H1 (cell line): ENCODE data around the gene CACNA1B. TPM values are rescaled to one million over a fixed set of nuclear protein-coding genes. Genes with fewer than 3 reads are reported as not detected.

ENCODE experiments used
- CTCF ChIA-PET: fragments of 300-600 bp; sonication (Branson Sonifier 250); formaldehyde crosslinking; loops from one replicate; lab custom pipeline; 2021; ENCODE audit not compliant: partially characterized antibody; lab: Charles Lee
- POLR2A ChIA-PET: fragments of 300-600 bp; sonication (Branson Sonifier 250); formaldehyde crosslinking; loops from one replicate; lab custom pipeline; 2021; ENCODE audit warnings: inconsistent platforms; ENCODE audit not compliant: partially characterized antibody; lab: Charles Lee
- DNase-seq, 2 experiments: peaks; one replicate each; pipeline versions ENCODE4 v3.0.0 to v3.0.0-alpha.2; 2010 to 2022; ENCODE audit warnings: low spot score in 2 of 2, low read depth in 1 of 2, mixed read lengths in 1 of 2
- FAIRE-seq: peaks from 2 replicates; lab custom pipeline; 2011; peaks lifted over from hg19 to GRCh38; lab: Jason Lieb, UNC
- H2AFZ ChIP-seq: 2 replicates; pipeline ENCODE4 v1.8.1; 2012; ENCODE audit warnings: low read length, inconsistent platforms
- H2AK5ac ChIP-seq: 2 replicates; pipeline ENCODE4 v1.6.1; 2013; ENCODE audit warnings: low read depth, low read length
- H2BK120ac ChIP-seq: replicated peaks from 2 replicates; pipeline ENCODE3; 2013; ENCODE audit warnings: low read depth, low read length, inconsistent platforms
- H2BK12ac ChIP-seq: 2 replicates; pipeline ENCODE4 v1.6.1; 2013; ENCODE audit warnings: low read depth, low read length
- H2BK15ac ChIP-seq: 2 replicates; pipeline ENCODE4 v1.6.1; 2013; ENCODE audit warnings: low read length
- H2BK20ac ChIP-seq: 2 replicates; pipeline ENCODE4 v1.6.1; 2013; ENCODE audit warnings: low read length
- H2BK5ac ChIP-seq: 2 replicates; pipeline ENCODE4 v1.6.1; 2013; ENCODE audit warnings: low read depth, low read length
- H3K14ac ChIP-seq: 2 replicates; pipeline ENCODE4 v1.6.1; 2013; ENCODE audit warnings: inconsistent platforms; ENCODE audit not compliant: insufficient read length
- H3K18ac ChIP-seq: 2 replicates; pipeline ENCODE4 v1.6.1; 2013; ENCODE audit warnings: low read length; ENCODE audit errors: extremely low read depth
- H3K23ac ChIP-seq: 2 replicates; pipeline ENCODE4 v1.6.1; 2013; ENCODE audit warnings: inconsistent platforms; ENCODE audit not compliant: insufficient read length
- H3K23me2 ChIP-seq: 2 replicates; pipeline ENCODE4 v1.6.1; 2013; ENCODE audit warnings: low read depth, low read length
- H3K27ac ChIP-seq: 2 replicates; pipeline ENCODE4 v1.6.1; 2011; ENCODE audit warnings: low read depth, low read length, inconsistent platforms
- H3K27me3 ChIP-seq, 4 experiments: replicated peaks in 1 of 4; 1 replicate in 1 of 4; 2 replicates in 3 of 4; pipeline versions ENCODE4 v1.6.1 to v1.8.1; 2011 to 2013; ENCODE audit warnings: low read length in 3 of 4, mild to moderate bottlenecking in 3 of 4, inconsistent platforms in 2 of 4, mixed read lengths in 2 of 4, moderate library complexity in 1 of 4; ENCODE audit not compliant: control insufficient read depth in 3 of 4, insufficient read depth in 3 of 4; ENCODE audit errors: extremely low read depth in 1 of 4
- H3K36me3 ChIP-seq, 4 experiments: 2 replicates each; pipeline versions ENCODE4 v1.6.1 to v1.8.1; 2011 to 2013; ENCODE audit warnings: mild to moderate bottlenecking in 4 of 4, low read length in 3 of 4, moderate library complexity in 2 of 4, control low read depth in 1 of 4, inconsistent platforms in 1 of 4; ENCODE audit not compliant: insufficient read depth in 4 of 4, control insufficient read depth in 2 of 4
- H3K4ac ChIP-seq: replicated peaks from 2 replicates; pipeline ENCODE3; 2013; ENCODE audit warnings: low read length, low read depth, mixed read lengths, inconsistent platforms; ENCODE audit not compliant: insufficient read length
- H3K4me1 ChIP-seq, 4 experiments: replicated peaks in 1 of 4; 1 replicate in 1 of 4; 2 replicates in 3 of 4; pipeline versions ENCODE4 v1.6.1 to v1.8.1; 2011 to 2013; ENCODE audit warnings: low read length in 3 of 4, inconsistent platforms in 2 of 4, mixed read lengths in 1 of 4; ENCODE audit not compliant: insufficient read depth in 4 of 4, control insufficient read depth in 3 of 4
- H3K4me2 ChIP-seq, 2 experiments: 2 replicates each; pipeline versions ENCODE4 v1.6.1 to v1.8.1; 2011 to 2013; ENCODE audit warnings: low read depth in 2 of 2, low read length in 2 of 2, control low read depth in 1 of 2, inconsistent platforms in 1 of 2, mild to moderate bottlenecking in 1 of 2; ENCODE audit not compliant: insufficient read depth in 1 of 2
- H3K4me3 ChIP-seq, 4 experiments: fragments of 200-600, 300-600 bp in 1 of 4; sonication (generic), shearing (Covaris generic), sonication (Bioruptor Twin) in 1 of 4; 2 replicates each; pipeline versions ENCODE4 v1.5.1 to v1.8.1; 2011 to 2016; ENCODE audit warnings: low read length in 4 of 4, low read depth in 3 of 4, control low read depth in 2 of 4, inconsistent platforms in 2 of 4, mild to moderate bottlenecking in 2 of 4, mixed read lengths in 1 of 4, moderate library complexity in 1 of 4; ENCODE audit not compliant: insufficient read depth in 2 of 4; ENCODE audit errors: extremely low read depth in 1 of 4
- H3K56ac ChIP-seq: replicated peaks from 2 replicates; pipeline ENCODE3; 2013; ENCODE audit warnings: low read depth, mild to moderate bottlenecking, mixed read lengths, low read length, inconsistent platforms; ENCODE audit not compliant: insufficient read length
- H3K79me1 ChIP-seq: 2 replicates; pipeline ENCODE4 v1.6.1; 2013; ENCODE audit warnings: low read depth, low read length, control low read depth
- H3K79me2 ChIP-seq, 2 experiments: 2 replicates each; pipeline versions ENCODE4 v1.6.1 to v1.8.1; 2012 to 2013; ENCODE audit warnings: low read length in 2 of 2, mild to moderate bottlenecking in 2 of 2, inconsistent platforms in 1 of 2; ENCODE audit not compliant: insufficient read depth in 2 of 2, control insufficient read depth in 1 of 2
- H3K9ac ChIP-seq, 4 experiments: replicated peaks in 1 of 4; 1 replicate in 1 of 4; 2 replicates in 3 of 4; pipeline versions ENCODE4 v1.6.1 to v1.8.1; 2011 to 2013; ENCODE audit warnings: low read depth in 3 of 4, low read length in 3 of 4, control low read depth in 2 of 4, mild to moderate bottlenecking in 2 of 4, moderate library complexity in 2 of 4, inconsistent platforms in 1 of 4; ENCODE audit errors: extremely low read depth in 1 of 4
- H3K9me3 ChIP-seq, 2 experiments: 2 replicates each; pipeline versions ENCODE4 v1.6.1 to v1.8.1; 2012 to 2013; ENCODE audit warnings: mild to moderate bottlenecking in 2 of 2, moderate library complexity in 2 of 2, control low read depth in 1 of 2, inconsistent platforms in 1 of 2, low read depth in 1 of 2, low read length in 1 of 2, mixed read lengths in 1 of 2; ENCODE audit not compliant: insufficient read depth in 2 of 2
- H4K20me1 ChIP-seq, 2 experiments: replicated peaks in 1 of 2; 2 replicates each; pipeline versions ENCODE3 to v1.8.1; 2011 to 2013; ENCODE audit warnings: inconsistent platforms in 2 of 2, low read length in 2 of 2, mild to moderate bottlenecking in 1 of 2; ENCODE audit not compliant: insufficient read depth in 2 of 2, control insufficient read depth in 1 of 2
- H4K5ac ChIP-seq: 2 replicates; pipeline ENCODE4 v1.6.1; 2013; ENCODE audit warnings: low read length, low read depth, mixed read lengths, inconsistent platforms; ENCODE audit not compliant: insufficient read length
- H4K8ac ChIP-seq: 2 replicates; pipeline ENCODE4 v1.8.0; 2013; ENCODE audit warnings: mild to moderate bottlenecking, moderate library complexity, low read length, inconsistent platforms; ENCODE audit not compliant: insufficient read depth; ENCODE audit errors: extremely low read depth
- H4K91ac ChIP-seq: replicated peaks from 2 replicates; pipeline ENCODE3; 2013; ENCODE audit warnings: low read length, mixed read lengths, inconsistent platforms; ENCODE audit not compliant: insufficient read length
- BACH1 ChIP-seq: IDR thresholded peaks from 2 replicates; pipeline ENCODE4 v1.6.1; 2012; ENCODE audit warnings: low read length, improper control_type of control experiment
- NANOG ChIP-seq: IDR thresholded peaks from 2 replicates; pipeline ENCODE4 v1.6.1; 2011; ENCODE audit warnings: low read length, low read depth, mild to moderate bottlenecking, inconsistent platforms; ENCODE audit not compliant: insufficient read depth, poor library complexity, severe bottlenecking
- PHF8 ChIP-seq: fragments of 200-600 bp; sonication (generic); conservative IDR thresholded peaks from 2 replicates; pipeline ENCODE4 v1.7.1; 2012; ENCODE audit warnings: low read depth, mild to moderate bottlenecking, inconsistent platforms, low read length, moderate library complexity
- RBBP5 ChIP-seq: IDR thresholded peaks from 2 replicates; pipeline ENCODE4 v1.7.1; 2012; ENCODE audit warnings: low read depth, mild to moderate bottlenecking, inconsistent platforms, low read length, moderate library complexity, borderline replicate concordance
- TCF12 ChIP-seq: IDR thresholded peaks from 2 replicates; pipeline ENCODE4 v1.6.1; 2011; ENCODE audit warnings: low read depth, mild to moderate bottlenecking, low read length
- YY1 ChIP-seq: IDR thresholded peaks from 2 replicates; pipeline ENCODE4 v1.6.1; 2011; ENCODE audit warnings: low read depth, mild to moderate bottlenecking, low read length
- WGBS, 2 experiments: shearing (Covaris generic) in 1 of 2; methylation state at CpG; one replicate each; pipeline versions ENCODE4 v1.1.6 to v1.1.7; 2013 to 2015; ENCODE audit warnings: low lambda C conversion rate in 2 of 2, mixed read lengths in 2 of 2, inconsistent platforms in 1 of 2, low coverage in 1 of 2, missing lambda C conversion rate in 1 of 2; ENCODE audit not compliant: insufficient replicate concordance in 2 of 2, insufficient coverage in 1 of 2, insufficient read length in 1 of 2; ENCODE audit errors: extremely low coverage in 1 of 2, missing lambda C conversion rate in 1 of 2; 5-methylcytosine and 5-hydroxymethylcytosine counted together
- polyA plus RNA-seq, 7 experiments: library from polyadenylated mRNA; depleted of rRNA in 3 of 7; stranded (reverse) in 5 of 7; unstranded in 2 of 7; fragments of >200 nt in 5 of 7; fragments of 200-250 nt in 2 of 7; gene quantifications; 1 replicate in 5 of 7; 2 replicates in 1 of 7; 4 replicates in 1 of 7; pipeline versions ENCODE4 v1.2.1 to v1.2.3, GENCODE V29; 2011 to 2013; ENCODE audit warnings: missing spikeins in 2 of 7, mixed read lengths in 2 of 7
- total RNA-seq: library from RNA; stranded (reverse); fragmentation: NEBNext Ultra II Directional; extraction: Animal tissue kit (Norgen Biotek cat#: 25700); gene quantifications from 2 replicates; pipeline ENCODE4 v1.2.1, GENCODE V29; 2021

Gene CACNA1B
- total and polyA plus RNA-seq, 2 of the 8 experiments (the other 6 are each of a cell fraction or from before 2014, with no cell fraction given), result 1.5 to 5.7 TPM

GRCh38 chr9:138045541-138046490 lies 168.2 kb downstream of the CACNA1B start:
- Histone ChIP-seq H4K5ac (no peak overlapping the region), H3K4me2 (no peak overlapping the region), H3K9me3 (peaks cover 21 to 78% of the 10 kb centered on the region in 2 experiments; a peak in 3 of 4 replicates), H4K20me1 (peaks cover 2 to 8% of the 10 kb centered on the region in 2 experiments), H2BK12ac (no peak overlapping the region), H2BK20ac (no peak overlapping the region), H3K79me2 (no peaks in the 10 kb centered on the region), H2BK120ac (no peak overlapping the region), H3K23ac (no peak overlapping the region), H3K18ac (no peak overlapping the region), H3K79me1 (no peaks in the 10 kb centered on the region), H2AK5ac (no peak overlapping the region), H3K23me2 (no peaks in the 10 kb centered on the region), H4K8ac (peak overlapping the region; percentile 28; the same call in 1 of the 2 replicates), H3K36me3 (no peaks in the 10 kb centered on the region; a peak in 1 of 8 replicates), H4K91ac (no peak overlapping the region), H3K4me1 (peaks cover 0 to 4% (median 0%) of the 10 kb centered on the region in 4 experiments; a peak in 2 of 7 replicates), H2AFZ (no peak overlapping the region), H3K27me3 (no peaks in the 10 kb centered on the region), H3K14ac (no peak overlapping the region), H3K4me3 (no peak overlapping the region), H3K9ac (no peak overlapping the region), H2BK15ac (no peak overlapping the region), H3K56ac (no peak overlapping the region), H3K4ac (no peak overlapping the region), H3K27ac (no peak overlapping the region), H2BK5ac (no peak overlapping the region)
- POLR2A ChIA-PET, result interaction anchor here (1.0 kb wide), 1 partner anchor 21 kb away, joined by 3 read pairs; no protein-coding TSS in a partner anchor
- DNase-seq (peak in 1 of 2 experiments; percentile 33), FAIRE-seq (no peak)
- CTCF ChIA-PET, result interaction anchor here (1.8 kb wide), 1 partner anchor 24 kb away, joined by 7 read pairs; no protein-coding TSS in a partner anchor
- WGBS, 2 experiments, result 86% methylated on average over 27 of the region's 28 CpGs; no CpG with 5 or more reads in 1 of the 2 experiments
- no peak for TF ChIP-seq PHF8
- TF ChIP-seq YY1, result no peak
- TF ChIP-seq RBBP5, result no peak
- no peak for TF ChIP-seq BACH1
- TF ChIP-seq NANOG, result no peak
- TF ChIP-seq TCF12, result no peak
